HG03159 (cell line): ENCODE data around the gene BCL2.
A peak's percentile ranks its signal among the peaks of the same experiment; 100 is the strongest.
"Not testable (repeated sequence)": the region's sequence is repeated elsewhere in the genome, so short reads cannot be mapped to it uniquely, and the experiment has no call there.

Experiments
- ATAC-seq: cut with Tn5 transposase; IDR thresholded peaks from one replicate; pipeline ENCODE4 v1.9.1; 2021; ENCODE audit warnings: mild to moderate bottlenecking, moderate library complexity; ENCODE audit not compliant: unreplicated experiment

BCL2 gene

DNA sequence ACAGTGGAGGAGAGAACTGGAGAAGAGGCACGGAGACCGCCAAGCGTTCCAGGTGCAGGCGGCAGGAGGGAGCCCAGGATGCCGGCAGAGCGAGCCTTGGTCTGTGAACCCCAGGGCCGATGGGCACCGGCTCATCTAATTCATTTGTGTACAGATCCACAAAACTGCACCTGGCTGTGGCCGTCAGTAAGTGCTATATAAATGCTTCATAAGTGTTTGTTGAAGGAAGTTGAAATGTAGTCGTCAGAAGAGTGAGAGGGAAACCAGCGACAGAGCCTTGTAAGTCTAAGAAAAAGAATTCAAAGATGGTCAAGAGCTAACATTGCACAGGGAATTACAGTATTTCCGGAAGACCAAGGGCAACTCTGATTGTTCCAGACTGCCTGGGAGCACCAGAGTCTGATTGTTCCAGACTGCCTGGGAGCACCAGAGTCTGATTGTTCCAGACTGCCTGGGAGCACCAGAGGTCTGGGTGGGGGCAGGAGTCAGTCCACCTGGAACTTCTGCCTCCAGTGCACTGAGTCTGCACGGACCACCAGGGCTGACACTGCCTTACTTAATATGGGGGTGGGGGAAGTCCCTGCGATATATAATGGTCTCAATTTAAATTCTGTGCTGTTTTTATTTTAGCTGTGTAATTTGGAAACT, 112.3 kb downstream of the BCL2 start:
- ATAC-seq = no peak

- ATAC-seq = no peak
Measured at GRCh38 chr18:63206433-63207142, 113.0 kb downstream of the BCL2 start.

GRCh38 chr18:63205791-63206252, 113.7 kb downstream of the BCL2 start:
- no peak for ATAC-seq

DNA sequence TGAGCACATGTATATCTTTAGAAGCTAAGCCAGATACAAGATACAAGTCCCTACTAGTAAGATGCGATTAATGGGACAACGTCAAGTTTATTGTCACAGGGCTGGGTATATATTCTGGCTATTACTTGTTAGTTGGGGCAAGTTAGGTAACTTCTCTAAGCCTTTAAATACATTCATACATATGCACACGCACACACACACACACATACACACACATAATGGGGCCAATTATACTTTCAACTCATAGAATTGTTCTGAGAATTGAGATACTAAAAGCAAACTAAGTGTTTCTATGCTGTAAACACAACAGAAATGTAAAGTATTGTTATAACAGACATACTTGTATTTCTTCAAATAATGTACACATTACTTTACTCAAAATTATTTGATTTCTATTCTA, 116.1 kb downstream of the BCL2 start:
- ATAC-seq = no peak

- no peak for ATAC-seq
Measured at GRCh38 chr18:63202828-63203227, 116.7 kb downstream of the BCL2 start.

GRCh38 chr18:63201456-63201855, 118.1 kb downstream of the BCL2 start:
- not testable (repeated sequence) for ATAC-seq

DNA sequence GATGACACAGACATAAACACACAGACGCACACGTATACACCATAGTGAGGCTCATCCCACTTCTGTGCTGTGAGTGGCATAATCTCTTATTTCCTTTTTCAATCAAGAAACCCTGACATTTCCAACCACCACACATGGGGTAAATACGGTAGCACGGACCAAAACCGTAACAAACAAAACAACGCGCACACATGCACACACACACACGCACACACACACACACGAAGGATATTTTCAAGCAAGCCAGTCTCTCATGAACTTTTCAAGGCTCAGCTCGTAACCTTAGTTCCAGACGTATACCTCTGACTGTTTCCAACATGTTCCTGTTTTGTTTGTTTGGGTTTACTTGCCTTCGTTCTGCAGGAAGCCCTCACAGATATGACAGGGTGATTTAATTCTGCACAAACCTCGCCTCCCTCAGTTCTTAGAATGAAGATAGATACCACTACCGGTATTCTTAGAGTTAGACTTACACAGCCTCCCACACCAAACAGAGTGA, 119.8 kb downstream of the BCL2 start:
- no peak for ATAC-seq

- no peak for ATAC-seq
Measured at GRCh38 chr18:63198868-63199742, 120.5 kb downstream of the BCL2 start.

DNA sequence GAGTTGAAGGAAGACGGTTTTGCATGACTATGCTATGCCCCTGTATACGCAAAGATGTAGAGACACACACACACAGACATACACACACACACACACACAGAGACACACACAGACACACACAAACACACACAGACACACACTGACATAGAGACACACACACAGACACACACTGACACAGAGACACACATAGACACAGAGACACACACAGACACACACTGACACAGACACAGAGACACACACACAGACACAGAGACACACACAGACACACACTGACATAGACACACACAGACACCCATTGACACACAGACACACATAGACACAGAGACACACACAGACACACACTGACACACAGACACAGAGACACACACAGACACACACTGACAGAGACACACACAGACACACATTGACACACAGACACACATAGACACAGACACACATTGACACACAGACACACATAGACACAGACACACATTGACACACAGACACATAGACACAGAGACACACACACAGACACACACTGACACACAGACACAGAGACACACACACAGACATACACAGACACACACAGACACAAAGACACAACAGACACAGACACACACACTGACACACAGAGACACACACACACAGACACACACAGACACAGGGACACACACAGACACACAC, 121.3 kb downstream of the BCL2 start:
- no peak for ATAC-seq

DNA sequence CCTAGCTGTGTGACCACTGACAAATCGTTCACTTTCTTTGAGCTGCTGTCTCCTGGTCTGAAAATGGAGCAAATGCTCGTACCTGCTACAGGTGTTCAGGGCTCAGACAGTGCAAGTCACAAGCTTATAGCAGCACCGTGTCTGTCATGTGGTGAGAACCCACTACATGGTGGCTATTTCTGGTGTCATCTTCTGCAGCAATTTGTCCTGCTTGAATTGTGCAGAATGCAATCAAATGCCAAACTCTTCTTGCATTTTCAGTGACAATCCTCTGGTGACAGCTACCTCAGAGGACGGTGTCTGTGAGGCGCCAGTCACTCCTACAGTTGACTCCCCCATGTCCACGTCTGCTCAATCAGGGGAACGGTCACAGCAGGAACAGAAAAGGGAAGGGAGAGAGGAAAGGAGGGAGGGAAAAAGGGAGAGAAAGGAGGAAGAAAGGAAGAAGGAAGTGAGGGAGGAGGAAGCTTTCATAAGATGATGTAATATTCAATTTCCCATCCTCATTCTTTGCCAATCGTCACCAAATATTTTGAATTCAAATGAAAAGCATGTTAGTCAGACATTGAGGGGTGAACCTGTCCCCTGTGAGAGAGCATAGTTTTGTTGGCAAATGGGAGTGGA, 122.2 kb downstream of the BCL2 start:
- ATAC-seq = no peak

DNA sequence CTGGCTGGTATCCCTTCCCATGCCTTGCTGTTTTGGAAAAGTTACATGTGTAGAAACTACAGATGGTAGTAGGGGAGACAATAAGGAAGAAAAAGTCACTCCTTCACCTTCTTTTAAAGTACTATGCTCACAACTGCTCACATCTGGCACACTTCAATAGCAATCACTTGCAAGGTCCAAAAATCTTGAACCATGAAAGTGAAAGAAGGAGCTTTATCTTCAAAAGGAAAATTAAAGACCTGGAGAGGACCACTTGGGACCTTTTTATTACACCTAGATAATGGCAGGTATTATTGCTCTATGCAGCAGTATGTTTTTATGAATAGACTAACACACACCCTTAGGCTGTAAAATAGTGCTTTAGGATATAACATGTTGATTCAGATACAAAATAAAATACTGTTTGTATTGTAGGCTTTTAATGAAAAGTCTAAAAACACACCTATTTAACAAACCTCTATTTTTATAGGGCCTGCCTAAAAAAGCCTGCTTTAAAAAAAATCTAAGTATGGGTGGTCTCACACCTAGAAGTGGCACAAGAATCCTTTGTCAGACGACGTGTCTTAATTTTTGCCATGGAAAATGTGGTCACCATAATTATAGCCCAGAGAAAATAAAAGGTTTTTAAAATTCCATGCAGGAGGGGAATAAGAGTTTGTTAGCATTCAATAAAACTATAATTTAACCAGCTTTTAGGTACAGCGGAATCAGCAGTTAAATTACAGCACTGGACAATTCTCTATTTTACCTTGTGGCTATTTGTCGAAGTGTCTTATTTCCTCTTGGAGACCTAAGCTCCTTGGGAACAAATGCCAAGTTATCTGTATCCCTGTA, 124.0 kb downstream of the BCL2 start:
- ATAC-seq = no peak

DNA sequence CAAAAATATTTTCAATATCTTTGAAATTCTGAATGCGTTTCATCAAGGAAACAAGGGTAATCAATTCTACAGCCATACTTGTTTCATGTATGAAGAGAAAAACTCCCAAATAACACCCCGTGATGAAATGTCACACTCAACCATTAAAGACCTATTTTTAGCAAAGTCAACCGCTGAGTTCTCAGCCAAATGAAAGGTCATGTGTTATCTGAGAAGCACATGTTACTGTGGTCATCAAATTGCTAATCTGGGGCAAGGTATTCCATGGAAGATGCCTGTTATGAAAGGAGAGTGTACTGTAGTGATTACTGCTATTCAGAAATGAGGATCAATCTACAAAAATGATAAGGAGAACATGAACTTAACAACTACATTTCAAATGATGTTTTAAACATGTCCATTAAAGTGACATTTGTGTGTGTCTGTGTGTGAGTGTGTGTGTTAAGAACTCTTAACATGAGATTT, 126.7 kb downstream of the BCL2 start:
- peak; percentile 57 for ATAC-seq

DNA sequence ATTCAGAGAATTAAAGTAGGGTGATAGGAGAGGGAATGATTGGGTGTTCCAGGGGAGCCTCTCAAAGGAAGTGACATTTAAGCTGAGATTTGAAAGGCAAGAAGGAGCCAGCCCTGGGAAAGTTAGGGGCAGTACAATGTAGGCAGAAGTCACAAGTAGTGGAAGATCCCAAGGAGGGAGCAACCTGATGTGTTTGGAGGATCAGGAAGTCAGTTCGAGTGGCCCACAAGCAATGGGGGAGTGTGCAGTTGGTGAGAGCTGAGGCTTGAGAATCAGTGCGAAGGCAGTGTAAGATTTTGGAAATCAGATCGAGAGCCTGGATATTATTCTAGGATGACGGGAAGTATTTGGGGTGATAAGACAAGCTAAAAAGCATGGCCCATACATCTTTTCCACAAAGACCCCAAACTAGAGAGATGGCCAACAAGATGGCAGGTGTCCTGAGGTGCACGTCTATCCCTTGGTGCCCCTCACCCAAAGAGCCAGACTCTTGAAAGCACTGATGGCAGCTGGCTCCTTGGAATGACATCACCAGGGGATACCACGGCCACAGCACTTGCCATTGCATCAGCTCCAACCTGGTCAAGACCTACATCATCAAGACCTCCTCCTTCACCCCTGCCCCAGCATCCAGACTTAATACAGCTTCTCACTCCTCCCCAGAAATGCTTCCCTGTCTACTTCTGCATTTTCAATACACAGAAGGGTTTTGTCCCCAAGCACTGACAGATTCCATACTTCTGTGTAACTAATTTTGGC, 127.3 kb downstream of the BCL2 start:
- ATAC-seq = peak; percentile 22

GRCh38 chr18:63191413-63191812, 128.2 kb downstream of the BCL2 start:
- ATAC-seq = no peak

GRCh38 chr18:63190838-63191237, 128.7 kb downstream of the BCL2 start:
- ATAC-seq = not testable (repeated sequence)

DNA sequence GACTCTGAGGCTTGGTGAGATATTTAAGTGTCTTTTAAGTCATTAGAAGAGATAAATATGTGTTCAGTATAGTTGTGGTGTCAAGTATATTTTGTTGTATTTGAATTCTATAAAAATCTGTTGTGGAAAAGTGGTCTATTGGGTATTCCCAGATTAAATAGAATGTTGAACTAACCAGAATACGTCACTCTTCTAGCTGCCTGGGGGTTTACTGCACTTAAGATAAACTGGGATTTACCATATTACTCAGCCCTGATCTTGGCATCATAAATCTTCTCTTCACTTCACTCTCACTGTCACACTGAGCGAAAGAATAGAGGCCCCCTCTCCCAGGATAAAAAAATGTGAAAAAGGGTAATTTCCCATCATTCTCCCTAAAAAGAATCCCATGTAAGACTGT, 129.8 kb downstream of the BCL2 start:
- no peak for ATAC-seq

GRCh38 chr18:63189041-63189440, 130.5 kb downstream of the BCL2 start:
- ATAC-seq = no peak

DNA sequence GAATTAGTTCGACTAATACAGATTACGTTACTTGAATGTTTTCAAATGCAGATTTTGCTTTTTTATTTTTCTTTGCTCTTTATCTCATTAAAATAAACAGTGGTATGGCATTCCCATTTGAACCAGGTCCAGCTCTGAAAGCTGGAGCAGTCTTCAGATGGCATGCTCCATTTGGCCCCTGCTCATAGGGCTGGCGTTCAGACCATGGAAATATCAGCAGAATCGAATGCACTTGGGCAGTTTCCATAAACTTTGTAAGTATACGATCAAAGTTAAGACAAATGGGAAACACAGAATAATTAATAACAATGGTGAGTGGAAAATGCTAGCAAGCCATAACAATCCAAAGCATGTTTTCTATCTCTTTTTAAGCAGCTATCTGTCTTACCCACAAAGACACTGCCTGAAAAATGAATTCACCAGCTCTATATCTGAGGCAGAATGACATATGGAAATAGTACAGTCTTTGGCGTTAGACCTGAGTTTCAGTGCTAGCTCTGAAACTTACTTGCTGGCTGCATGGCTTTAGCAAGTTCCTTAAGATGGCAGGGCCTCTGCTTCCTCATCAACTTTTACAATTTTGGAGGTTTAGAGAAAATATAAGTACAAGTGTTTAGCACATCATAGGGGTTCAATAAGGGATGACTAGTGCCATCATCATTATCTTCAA, 131.6 kb downstream of the BCL2 start:
- no peak for ATAC-seq
